Keratinocyte (primary cell): Measurements from ENCODE around the gene PLEKHG5. TPM values are rescaled to one million over a fixed set of nuclear protein-coding genes. Genes with fewer than 3 reads are reported as not detected.

Experiments used
- DNase-seq: peaks from one replicate; pipeline ENCODE4 v3.0.0-alpha.2; 2011; ENCODE audit warnings: low read depth, missing footprints, low spot score
- FAIRE-seq: peaks from 2 replicates; lab custom pipeline; 2011; peaks lifted over from hg19 to GRCh38; lab: Jason Lieb, UNC
- H2AFZ ChIP-seq: 2 replicates; pipeline ENCODE4 v1.6.0; 2012; ENCODE audit warnings: low read length, control low read depth, inconsistent platforms; ENCODE audit not compliant: control insufficient read depth
- H3K27ac ChIP-seq: 2 replicates; pipeline ENCODE4 v1.5.1; 2011; ENCODE audit warnings: low read length; ENCODE audit not compliant: control insufficient read depth, insufficient read depth
- H3K27me3 ChIP-seq: 3 replicates; pipeline ENCODE4 v1.6.0; 2011; ENCODE audit warnings: low read length; ENCODE audit not compliant: control insufficient read depth, insufficient read depth; ENCODE audit errors: extremely low read depth
- H3K36me3 ChIP-seq, 2 experiments: 2 replicates in 1 of 2; 3 replicates in 1 of 2; pipeline ENCODE4 v1.5.1; 2011; ENCODE audit warnings: low read length in 2 of 2, mild to moderate bottlenecking in 1 of 2; ENCODE audit not compliant: control insufficient read depth in 2 of 2, insufficient read depth in 2 of 2; ENCODE audit errors: extremely low read depth in 1 of 2
- H3K4me1 ChIP-seq: 3 replicates; pipeline ENCODE4 v1.5.1; 2011; ENCODE audit warnings: low read length; ENCODE audit not compliant: control insufficient read depth, insufficient read depth; ENCODE audit errors: extremely low read depth
- H3K4me2 ChIP-seq: 3 replicates; pipeline ENCODE4 v1.6.0; 2011; ENCODE audit warnings: low read depth, low read length; ENCODE audit not compliant: control insufficient read depth, insufficient read depth; ENCODE audit errors: extremely low read depth
- H3K4me3 ChIP-seq, 3 experiments: fragments of 200-600 bp in 1 of 3; sonication (generic) in 1 of 3; 2 replicates in 2 of 3; 3 replicates in 1 of 3; pipeline ENCODE4 v1.5.1; 2011 to 2016; ENCODE audit warnings: low read length in 3 of 3, mild to moderate bottlenecking in 3 of 3, control low read depth in 2 of 3, inconsistent platforms in 1 of 3, low read depth in 1 of 3, mixed read lengths in 1 of 3, mixed run types in 1 of 3, moderate library complexity in 1 of 3; ENCODE audit not compliant: control insufficient read depth in 2 of 3, insufficient read depth in 2 of 3; ENCODE audit errors: extremely low read depth in 1 of 3
- H3K79me2 ChIP-seq: 2 replicates; pipeline ENCODE4 v1.6.0; 2012; ENCODE audit warnings: low read length; ENCODE audit not compliant: control insufficient read depth, insufficient read depth
- H3K9ac ChIP-seq: 3 replicates; pipeline ENCODE4 v1.6.0; 2011; ENCODE audit warnings: low read length; ENCODE audit not compliant: control insufficient read depth, insufficient read depth; ENCODE audit errors: extremely low read depth
- H3K9me1 ChIP-seq: 3 replicates; pipeline ENCODE4 v1.6.0; 2011; ENCODE audit warnings: low read length; ENCODE audit not compliant: control insufficient read depth, insufficient read depth; ENCODE audit errors: extremely low read depth
- H3K9me3 ChIP-seq: 2 replicates; pipeline ENCODE4 v1.5.1; 2012; ENCODE audit warnings: low read depth, low read length; ENCODE audit not compliant: control insufficient read depth
- H4K20me1 ChIP-seq: 3 replicates; pipeline ENCODE4 v1.6.0; 2011; ENCODE audit warnings: low read length; ENCODE audit not compliant: control insufficient read depth, insufficient read depth; ENCODE audit errors: extremely low read depth
- CTCF ChIP-seq, 3 experiments: IDR thresholded peaks in 1 of 3; conservative IDR thresholded peaks in 1 of 3; optimal IDR thresholded peaks in 1 of 3; 2 replicates in 2 of 3; 3 replicates in 1 of 3; pipeline versions ENCODE3 to v1.5.1; 2011; ENCODE audit warnings: low read length in 3 of 3, mild to moderate bottlenecking in 3 of 3, moderate library complexity in 2 of 3, control low read depth in 1 of 3, inconsistent platforms in 1 of 3; ENCODE audit not compliant: insufficient read depth in 2 of 3; ENCODE audit errors: extremely low read depth in 1 of 3
- EZH2 ChIP-seq: IDR thresholded peaks from one replicate; pipeline ENCODE4 v1.6.1; 2012; ENCODE audit warnings: inconsistent platforms, mild to moderate bottlenecking, low read length, moderate library complexity
- dilution Hi-C: fragments of 300-500 bp; cut with MboI; formaldehyde crosslinking; loops from one replicate; pipeline ENCODE4 v1.7.0; 2020; ENCODE audit warnings: low sequenced_read_pairs; ENCODE audit not compliant: extremely low pct_ligation_motif_present
- polyA plus RNA-seq, 5 experiments: library from polyadenylated mRNA; depleted of rRNA in 3 of 5; stranded (reverse) in 3 of 5; stranded (forward) in 1 of 5; unstranded in 1 of 5; fragments of >200 nt; gene quantifications; 1 replicate in 1 of 5; 2 replicates in 3 of 5; 3 replicates in 1 of 5; pipeline versions ENCODE4 v1.2.1 to v1.2.3, GENCODE V29; 2011 to 2012; ENCODE audit warnings: missing spikeins in 2 of 5, low read depth in 1 of 5, low replicate concordance in 1 of 5

PLEKHG5 gene
- polyA plus RNA-seq, 1 donor (not counting 4 experiments of a cell fraction or from before 2014, with no cell fraction given), result 11.8 TPM

DNA sequence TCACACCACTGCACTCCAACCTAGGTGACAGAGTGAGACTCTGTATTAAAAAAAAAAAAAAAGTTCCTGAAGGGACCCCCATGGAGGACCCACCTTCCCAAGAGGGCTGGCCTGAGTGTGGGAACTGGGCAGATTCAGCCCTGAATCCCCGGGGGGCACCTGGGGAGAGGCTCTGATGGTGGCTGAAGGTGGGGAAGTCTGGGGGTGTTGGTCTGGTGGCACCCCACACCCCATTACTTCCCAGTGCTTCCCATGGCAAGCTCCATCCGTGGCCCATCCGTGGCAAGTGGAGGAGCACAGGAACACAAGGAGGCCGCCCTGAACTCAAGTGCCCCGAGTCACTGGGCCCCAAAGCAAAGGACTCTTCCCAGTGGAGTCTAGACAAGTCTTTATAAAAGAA, 24.7 kb downstream of the PLEKHG5 start:
- FAIRE-seq, result no peak
- DNase-seq, result no peak
- H3K27me3 ChIP-seq, result no peaks in the 10 kb centered on the region
- no peaks in the 10 kb centered on the region for H3K9me3 ChIP-seq
- H2AFZ ChIP-seq, result no peak overlapping the region
- peaks cover 46 to 63% of the 10 kb centered on the region in 2 experiments for H3K36me3 ChIP-seq
- no peaks in the 10 kb centered on the region for H3K79me2 ChIP-seq
- dilution Hi-C loops, result no loop called here
- TF ChIP-seq CTCF (optimal IDR thresholded peaks at IDR 0.05 in 1 of 3, IDR thresholded peaks at IDR 0.05 in 1 of 3, conservative IDR thresholded peaks at IDR 0.05 in 1 of 3; ENCODE audit: extremely low read depth in 1 of 3, insufficient read depth in 2 of 3, low read length in 3 of 3) (no peak), EZH2 (no peak)
- no peaks in the 10 kb centered on the region for H3K9me1 ChIP-seq
- no peak overlapping the region for H3K27ac ChIP-seq
- H3K4me3 ChIP-seq, result no peak overlapping the region
- no peak overlapping the region for H3K4me2 ChIP-seq
- no peak overlapping the region for H3K9ac ChIP-seq
- no peaks in the 10 kb centered on the region for H4K20me1 ChIP-seq
- peaks cover 5% of the 10 kb centered on the region for H3K4me1 ChIP-seq

- dilution Hi-C loops, result no loop called here
- Histone ChIP-seq H3K4me1 (peaks cover under 1% of the 10 kb centered on the region), H3K9me3 (no peaks in the 10 kb centered on the region), H3K9ac (no peak within 1 kb of the TSS), H3K79me2 (no peaks in the 10 kb centered on the region), H3K9me1 (no peaks in the 10 kb centered on the region), H2AFZ (no peak within 1 kb of the TSS), H3K27me3 (no peaks in the 10 kb centered on the region), H3K4me3 (no peak within 1 kb of the TSS), H3K27ac (no peak within 1 kb of the TSS), H3K36me3 (peaks cover 52 to 66% of the 10 kb centered on the region in 2 experiments), H4K20me1 (no peaks in the 10 kb centered on the region), H3K4me2 (no peak within 1 kb of the TSS)
- no peak for FAIRE-seq
- no peak for TF ChIP-seq CTCF (optimal IDR thresholded peaks at IDR 0.05 in 1 of 3, IDR thresholded peaks at IDR 0.05 in 1 of 3, conservative IDR thresholded peaks at IDR 0.05 in 1 of 3; ENCODE audit: extremely low read depth in 1 of 3, insufficient read depth in 2 of 3, low read length in 3 of 3)
- no peak for TF ChIP-seq EZH2
- no peak for DNase-seq
Observed at GRCh38 chr1:6466023-6466422, 25.4 kb downstream of the PLEKHG5 start, which contains the start of gene TNFRSF25. Gene TNFRSF25, minus strand, starts transcription at chr1:6466173. Its CDS starts 66 bp downstream, at chr1:6466107.
